Naive thymus-derived CD8-positive, alpha-beta T cell (primary cell): ENCODE data around the gene COLQ. TPM values are rescaled to one million over a fixed set of nuclear protein-coding genes. Genes with fewer than 3 reads are reported as not detected.

ENCODE experiments used
- ATAC-seq, 2 donors: fragments of 150-1000 bp; cut with Tn5 transposase in 1 of 2; sonication (Bioruptor Pico), chemical (Tn5 transposase) in 1 of 2; 1 replicate in 1 of 2; 2 replicates in 1 of 2; pipeline ENCODE4 v1.10.0; 2021; ENCODE audit warnings: mild to moderate bottlenecking in 2 of 2, moderate library complexity in 2 of 2
- POLR2A ChIA-PET: fragments of 350-600 bp; sonication (Branson Sonifier 250); formaldehyde crosslinking; loops from one replicate; lab custom pipeline; 2021; ENCODE audit warnings: antibody characterized with exemption; lab: Charles Lee
- DNase-seq, 10 donors: peaks; one replicate each; pipeline versions ENCODE4 v3.0.0 to v3.0.0-alpha.2; 2020 to 2022
- H3K27ac Mint-ChIP-seq, 10 donors: one replicate each; pipeline ENCODE4 v1.8.0; 2020 to 2022; ENCODE audit warnings: mild to moderate bottlenecking in 10 of 10, mixed read lengths in 10 of 10, moderate library complexity in 4 of 10, inconsistent platforms in 1 of 10
- H3K27me3 Mint-ChIP-seq, 5 donors: one replicate each; pipeline ENCODE4 v1.8.0; 2021 to 2022; ENCODE audit warnings: mixed read lengths in 5 of 5
- H3K36me3 Mint-ChIP-seq, 3 donors: one replicate each; pipeline ENCODE4 v1.8.0; 2020 to 2022; ENCODE audit warnings: mixed read lengths in 3 of 3, mild to moderate bottlenecking in 2 of 3, inconsistent platforms in 1 of 3
- H3K4me1 Mint-ChIP-seq, 4 donors: one replicate each; pipeline ENCODE4 v1.8.0; 2021 to 2022; ENCODE audit warnings: mixed read lengths in 4 of 4
- H3K4me3 Mint-ChIP-seq, 10 donors: one replicate each; pipeline ENCODE4 v1.8.0; 2020 to 2022; ENCODE audit warnings: mild to moderate bottlenecking in 10 of 10, mixed read lengths in 10 of 10, moderate library complexity in 6 of 10, inconsistent platforms in 1 of 10
- H3K9me3 Mint-ChIP-seq, 9 donors: one replicate each; pipeline ENCODE4 v1.8.0; 2020 to 2022; ENCODE audit warnings: mixed read lengths in 9 of 9, mild to moderate bottlenecking in 3 of 9, inconsistent platforms in 1 of 9, moderate library complexity in 1 of 9
- microRNA-seq: library from miRNA; unstranded; fragments of <30 nt; microRNA quantifications from one replicate; pipeline ENCODE4 v1.2.0, GENCODE V29; 2022; ENCODE audit warnings: borderline microRNAs expressed
- polyA plus RNA-seq, 3 donors: library from polyadenylated mRNA; unstranded; fragments of 300-500 nt; fragmentation: Illumina TruSeq; gene quantifications; one replicate each; pipeline ENCODE4 v1.2.3, GENCODE V29; 2021
- total RNA-seq, 8 experiments: library from RNA in 2 of 8; stranded (reverse) in 2 of 8; gene quantifications; one replicate each; pipeline ENCODE4 v1.2.3 and lab custom pipeline; 2021 to 2026

The COLQ gene
- total and polyA plus RNA-seq, 5 experiments from 2014 or later = 0.09 to 3.4 (median 1.5) TPM; not detected in 1

GRCh38 chr3:15401936-15402335 is 119.6 kb downstream of the COLQ start:
- ATAC-seq (no peak), DNase-seq (no peak)
- Mint-ChIP-seq H3K4me1 (peaks cover 13 to 37% (median 15%) of the 10 kb centered on the region in 4 donors), H3K27me3 (no peaks in the 10 kb centered on the region), H3K36me3 (peaks cover 0 to 3% (median 0%) of the 10 kb centered on the region in 3 donors), H3K4me3 (no peak overlapping the region), H3K9me3 (no peaks in the 10 kb centered on the region), H3K27ac (no peak overlapping the region)
- POLR2A ChIA-PET = interaction anchor here (0.7 kb wide), 1 partner anchor 166 kb away, joined by 4 read pairs; no protein-coding TSS in a partner anchor

Small RNA genes within 50 kb of the gene (microRNA-seq; reads per million reads assigned to microRNA genes)
- not detected for gene MIR4270

Other genes with a start within 250 kb of the COLQ start
- 1 to 10 TPM; 4.4 to 4.8 TPM for gene SH3BP5, start 189.1 kb downstream of the COLQ start, total RNA-seq
- gene SH3BP5, start 189.1 kb downstream of the COLQ start, polyA plus RNA-seq = 10 to 100 TPM; 12.1 to 26.1 (median 13.7) TPM
- 10 to 100 TPM; 15.6 to 16.9 TPM for gene METTL6, start 94.2 kb downstream of the COLQ start, total RNA-seq
- gene METTL6, start 94.2 kb downstream of the COLQ start, polyA plus RNA-seq = 10 to 100 TPM; 14.8 to 22.2 (median 18.3) TPM
- 10 to 100 TPM; 15.8 to 17.5 TPM for gene EAF1, start 94.1 kb downstream of the COLQ start, total RNA-seq
- 1 to 10 TPM; 4.6 to 7.7 (median 5.2) TPM for gene EAF1, start 94.1 kb downstream of the COLQ start, polyA plus RNA-seq
- 10 to 100 TPM; 41.5 to 42.9 TPM for gene HACL1, start 79.9 kb upstream of the COLQ start, total RNA-seq
- 10 to 100 TPM; 31.7 to 33.8 (median 32.4) TPM for gene HACL1, start 79.9 kb upstream of the COLQ start, polyA plus RNA-seq
- 10 to 100 TPM; 11.5 to 14.7 TPM for gene BTD, start 80.0 kb upstream of the COLQ start, total RNA-seq
- gene BTD, start 80.0 kb upstream of the COLQ start, polyA plus RNA-seq = 10 to 100 TPM; 13.7 to 17.4 (median 14.8) TPM